HAP-1 (cell line): Measurements from ENCODE around the gene DENND6A.
"Not testable (repeated sequence)": the region's sequence is repeated elsewhere in the genome, so short reads cannot be mapped to it uniquely, and the experiment has no call there.

ENCODE experiments used
- DNase-seq, 2 experiments: peaks; one replicate each; pipeline ENCODE4 v3.0.0-alpha.2; 2016 to 2020; ENCODE audit warnings: low spot score in 2 of 2
- H3K27me3 ChIP-seq: fragments of 250-450 bp; sonication (Bioruptor Pico); 2 replicates; pipeline ENCODE4 v1.5.1; 2020; ENCODE audit warnings: low read depth, mild to moderate bottlenecking, moderate library complexity
- H3K36me3 ChIP-seq: fragments of 250-450 bp; sonication (Bioruptor Pico); replicated peaks from 2 replicates; pipeline ENCODE4 v1.5.1; 2020; ENCODE audit warnings: mild to moderate bottlenecking
- H3K4me1 ChIP-seq: fragments of 250-450 bp; sonication (Bioruptor Pico); 2 replicates; pipeline ENCODE4 v1.5.1; 2020; ENCODE audit warnings: mild to moderate bottlenecking
- H3K4me3 ChIP-seq: fragments of 250-450 bp; sonication (Bioruptor Pico); 2 replicates; pipeline ENCODE4 v1.5.1; 2020; ENCODE audit warnings: mild to moderate bottlenecking, moderate library complexity
- H3K9me3 ChIP-seq: fragments of 250-450 bp; sonication (Bioruptor Pico); 2 replicates; pipeline ENCODE4 v1.5.1; 2020; ENCODE audit warnings: mild to moderate bottlenecking, moderate library complexity
- in situ Hi-C: fragments of 300-500 bp; cut with MboI; formaldehyde crosslinking; loops from 3 replicates; pipeline ENCODE4 v1.14.3; 2020; ENCODE audit warnings: low sequenced_read_pairs, inconsistent platforms, mixed read lengths

The DENND6A gene

DNA sequence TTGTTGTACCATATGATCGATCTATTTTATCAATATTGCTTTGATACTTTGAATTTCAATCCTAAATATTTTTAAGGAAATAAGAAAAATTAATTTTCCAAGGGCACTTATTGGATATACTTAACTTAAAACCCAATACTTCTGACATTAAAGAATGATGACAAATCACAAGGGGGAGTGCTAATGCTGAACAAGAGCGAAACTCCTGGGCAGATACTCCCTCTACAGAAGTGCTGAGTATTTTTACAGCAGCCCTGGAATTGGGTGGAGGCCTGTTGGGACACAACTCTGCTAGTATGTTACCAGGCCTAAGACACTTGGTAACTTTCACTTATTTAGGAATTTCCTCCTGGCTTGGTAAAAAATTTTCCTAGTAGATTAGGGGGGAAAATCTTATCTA, 46.2 kb downstream of the DENND6A start:
- in situ Hi-C loops = no loop called here
- Histone ChIP-seq H3K36me3 (peaks cover 11% of the 10 kb centered on the region; the same call in 1 of the 2 replicates), H3K4me3 (no peak overlapping the region), H3K9me3 (no peaks in the 10 kb centered on the region), H3K27me3 (no peaks in the 10 kb centered on the region), H3K4me1 (no peaks in the 10 kb centered on the region)
- no peak for DNase-seq

DNA sequence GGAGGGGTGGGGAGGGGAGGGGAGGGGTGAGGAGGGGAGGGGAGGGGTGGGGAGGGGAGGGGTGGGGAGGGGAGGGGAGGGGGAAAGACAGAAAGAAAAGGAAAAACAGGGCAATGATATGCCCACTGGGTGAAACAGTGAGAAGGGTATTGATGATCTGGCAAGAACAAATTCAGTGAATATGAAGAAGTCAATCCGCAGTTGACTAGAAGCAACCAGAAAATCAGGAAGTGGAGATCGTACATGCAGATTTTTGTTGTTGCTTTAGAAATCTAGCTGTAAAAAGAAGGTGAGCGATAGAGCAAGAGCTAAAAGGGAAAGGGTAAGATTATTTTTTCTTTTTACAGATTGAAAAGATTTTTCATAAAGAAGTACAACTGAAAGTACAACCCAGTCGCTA, 48.1 kb downstream of the DENND6A start:
- H3K4me1 ChIP-seq = no peaks in the 10 kb centered on the region
- H3K36me3 ChIP-seq = peaks cover 16% of the 10 kb centered on the region; the same call in 1 of the 2 replicates
- in situ Hi-C loops = no loop called here
- no peaks in the 10 kb centered on the region for H3K27me3 ChIP-seq
- no peak for DNase-seq
- H3K9me3 ChIP-seq = no peaks in the 10 kb centered on the region
- no peak overlapping the region for H3K4me3 ChIP-seq

DNA sequence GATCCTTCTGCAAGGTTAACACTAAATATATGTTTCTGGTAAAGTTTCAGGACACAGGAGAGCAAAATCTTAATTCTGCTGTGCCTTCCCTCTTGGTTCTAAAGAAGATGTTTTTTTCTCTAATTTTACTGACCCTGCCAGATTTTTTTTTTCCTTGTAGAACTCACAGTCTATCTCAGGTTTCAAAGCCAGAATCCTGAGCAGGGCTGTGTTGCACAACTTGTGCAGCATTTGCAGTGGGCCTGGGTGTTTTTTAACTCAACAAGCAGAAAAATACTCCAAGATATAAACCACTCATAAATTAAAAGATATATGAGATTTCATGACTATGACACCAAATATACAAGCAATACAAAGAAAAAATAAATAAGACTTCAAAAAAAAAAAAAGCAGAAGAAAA, 55.5 kb downstream of the DENND6A start:
- DNase-seq = no peak
- Histone ChIP-seq H3K36me3 (peaks cover 22% of the 10 kb centered on the region), H3K4me1 (no peaks in the 10 kb centered on the region), H3K4me3 (no peak overlapping the region), H3K9me3 (no peaks in the 10 kb centered on the region), H3K27me3 (no peaks in the 10 kb centered on the region)
- in situ Hi-C loops = no loop called here

DNA sequence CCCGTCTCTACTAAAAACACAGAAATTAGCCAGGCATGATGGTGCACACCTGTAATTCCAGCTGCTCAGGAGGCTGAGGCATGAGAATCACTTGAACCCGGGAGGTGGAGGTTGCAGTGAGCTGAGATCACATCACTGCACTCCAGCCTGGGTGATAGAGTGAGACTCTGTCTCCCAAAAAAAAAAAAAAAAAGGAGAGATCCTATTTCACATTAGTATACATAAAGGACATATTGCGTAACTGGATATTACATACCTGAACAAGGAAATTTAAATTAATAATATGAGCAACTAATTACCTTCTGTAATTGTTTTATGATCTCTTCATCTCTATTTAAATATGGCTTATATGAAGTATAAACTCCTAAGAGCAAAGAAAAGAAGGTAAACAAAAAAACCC, 58.6 kb downstream of the DENND6A start:
- H3K27me3 ChIP-seq, DNase-seq, in situ Hi-C loops, H3K4me1 ChIP-seq, H3K9me3 ChIP-seq, H3K4me3 ChIP-seq: not testable (repeated sequence)
- peaks cover 24% of the 10 kb centered on the region for H3K36me3 ChIP-seq

DNA sequence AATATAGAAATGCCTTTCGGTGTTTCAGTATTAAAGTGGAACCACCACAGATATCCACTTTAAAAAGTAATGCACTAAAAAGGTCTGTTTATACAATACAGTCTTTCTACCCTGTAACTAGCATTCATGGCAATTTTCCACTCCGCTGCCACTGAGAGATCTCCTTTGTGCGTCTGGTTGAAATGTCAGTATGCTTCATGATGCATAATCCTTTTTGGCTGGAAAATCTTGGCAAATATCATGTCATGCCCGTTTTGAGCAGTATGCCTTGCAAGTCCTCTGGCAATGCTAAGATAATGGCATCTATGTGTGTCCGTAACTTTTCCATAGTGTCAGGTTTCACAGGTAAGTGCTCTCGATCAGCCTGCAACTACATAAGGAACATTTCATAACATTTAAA, 64.9 kb downstream of the DENND6A start:
- no peak overlapping the region for H3K4me3 ChIP-seq
- no peaks in the 10 kb centered on the region for H3K4me1 ChIP-seq
- no peak for DNase-seq
- in situ Hi-C loops = no loop called here
- no peaks in the 10 kb centered on the region for H3K9me3 ChIP-seq
- no peaks in the 10 kb centered on the region for H3K27me3 ChIP-seq
- H3K36me3 ChIP-seq = peaks cover 28% of the 10 kb centered on the region

DNA sequence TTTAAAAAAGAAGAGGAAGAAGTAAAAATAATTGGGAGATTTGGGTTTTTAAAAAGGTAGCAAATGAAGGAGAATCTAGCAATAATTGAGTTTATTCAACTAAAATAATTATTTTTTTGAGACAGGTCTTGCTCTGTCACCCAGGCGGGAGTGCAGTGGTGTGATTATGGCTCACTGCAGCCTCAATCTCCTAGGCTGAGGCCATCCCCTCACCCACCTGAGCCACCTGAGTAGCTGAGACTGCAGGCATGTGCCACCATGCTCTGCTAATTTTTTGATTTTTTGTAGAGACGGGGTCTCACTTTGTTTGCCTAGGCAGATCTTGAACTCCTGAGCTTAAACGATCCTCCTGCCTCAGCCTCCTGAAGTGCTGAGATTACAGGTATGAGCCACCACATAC, 68.1 kb downstream of the DENND6A start:
- Histone ChIP-seq H3K36me3 (peaks cover 16% of the 10 kb centered on the region; the same call in 1 of the 2 replicates), H3K9me3 (no peaks in the 10 kb centered on the region), H3K4me3 (no peak overlapping the region), H3K27me3 (no peaks in the 10 kb centered on the region), H3K4me1 (peaks cover 6% of the 10 kb centered on the region)
- no peak for DNase-seq
- in situ Hi-C loops = no loop called here

DNA sequence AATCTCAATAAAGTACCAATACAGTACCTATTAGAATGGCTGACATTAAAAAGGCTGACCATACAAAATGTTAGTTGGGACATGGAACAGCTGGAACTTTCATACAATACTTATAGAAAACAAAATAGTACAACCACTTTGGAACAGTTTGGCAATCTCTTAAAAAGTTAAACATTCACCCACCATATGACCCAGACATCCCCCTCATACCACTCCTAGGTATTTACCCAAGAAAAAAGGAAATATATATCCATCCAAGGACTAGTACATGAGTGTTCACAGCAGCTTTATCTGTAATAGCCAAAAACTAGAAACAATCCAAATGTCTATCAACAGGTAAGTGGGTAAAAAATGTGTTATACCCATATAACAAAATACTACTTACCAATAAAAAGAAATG, 70.5 kb downstream of the DENND6A start:
- Histone ChIP-seq H3K36me3 (peaks cover 3% of the 10 kb centered on the region; the same call in 1 of the 2 replicates), H3K27me3 (no peaks in the 10 kb centered on the region)
- in situ Hi-C loops = no loop called here

DNA sequence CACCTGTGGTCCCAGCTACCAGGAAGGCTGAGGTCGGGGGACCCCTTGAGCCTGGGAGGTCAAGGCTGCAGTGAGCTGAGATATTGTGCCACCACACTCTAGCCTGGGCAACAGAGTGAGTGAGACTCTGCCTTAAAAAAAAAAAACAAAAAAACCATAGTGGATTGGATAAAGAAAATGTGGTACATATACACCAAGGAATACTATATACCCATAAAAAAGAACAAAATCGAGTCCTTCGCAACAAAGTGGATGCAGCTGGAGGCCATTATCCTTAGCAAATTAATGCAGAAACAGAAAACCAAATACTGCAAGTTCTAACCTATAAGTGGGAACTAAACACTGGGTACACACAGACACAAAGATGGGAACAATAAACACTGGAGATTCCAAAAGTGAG, 75.1 kb downstream of the DENND6A start:
- DNase-seq = no peak
- H3K4me3 ChIP-seq = no peak overlapping the region
- in situ Hi-C loops = no loop called here
- H3K4me1 ChIP-seq = peaks cover 6% of the 10 kb centered on the region
- no peaks in the 10 kb centered on the region for H3K36me3 ChIP-seq
- H3K9me3 ChIP-seq = no peaks in the 10 kb centered on the region
- H3K27me3 ChIP-seq = no peaks in the 10 kb centered on the region

More for the DNA sequence above, 70.5 kb downstream of the DENND6A start:
- H3K4me3 ChIP-seq = no peak overlapping the region
- H3K9me3 ChIP-seq = no peaks in the 10 kb centered on the region
- DNase-seq = no peak
- peaks cover 6% of the 10 kb centered on the region for H3K4me1 ChIP-seq

DNA sequence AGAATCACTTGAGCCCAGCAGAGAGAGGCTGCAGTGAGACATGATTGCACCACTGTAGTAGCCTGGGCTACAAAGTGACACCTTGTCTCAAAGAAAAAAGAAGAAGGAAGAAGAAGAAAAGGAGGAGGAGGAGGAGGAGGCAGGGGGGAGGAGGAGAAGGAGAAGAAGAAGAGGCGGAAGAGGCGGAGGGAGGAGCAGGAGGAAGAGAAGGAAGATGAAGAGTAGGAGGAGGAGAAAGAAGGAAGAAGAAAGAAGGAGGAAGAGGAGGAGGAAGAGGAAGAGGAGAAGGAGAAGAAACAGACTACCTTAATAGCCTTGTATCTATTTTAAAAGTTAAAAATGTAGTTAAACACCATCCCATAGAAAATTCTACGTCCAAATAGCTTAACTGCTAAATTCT, 76.6 kb downstream of the DENND6A start:
- Histone ChIP-seq H3K36me3 (no peaks in the 10 kb centered on the region), H3K4me3 (no peak overlapping the region), H3K27me3 (no peaks in the 10 kb centered on the region), H3K9me3 (no peaks in the 10 kb centered on the region), H3K4me1 (peaks cover 4% of the 10 kb centered on the region; the same call in 1 of the 2 replicates)
- in situ Hi-C loops = no loop called here
- no peak for DNase-seq

DNA sequence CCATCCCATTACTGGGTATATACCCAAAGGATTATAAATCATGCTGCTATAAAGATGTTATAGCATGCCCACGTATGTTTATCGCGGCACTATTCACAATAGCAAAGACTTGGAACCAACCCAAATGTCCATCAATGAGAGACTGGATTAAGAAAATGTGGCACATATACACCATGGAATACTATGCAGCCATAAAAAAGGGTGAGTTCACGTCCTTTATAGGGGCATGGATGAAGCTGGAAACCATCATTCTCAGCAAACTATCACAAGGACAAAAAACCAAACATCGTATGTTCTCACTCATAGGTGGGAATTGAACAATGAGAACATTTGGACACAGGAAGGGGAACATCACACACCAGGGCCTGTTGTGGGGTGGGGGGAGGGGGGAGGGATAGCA, 81.0 kb downstream of the DENND6A start:
- H3K4me1 ChIP-seq, in situ Hi-C loops, DNase-seq, H3K4me3 ChIP-seq, H3K9me3 ChIP-seq, H3K27me3 ChIP-seq, H3K36me3 ChIP-seq: not testable (repeated sequence)

DNA sequence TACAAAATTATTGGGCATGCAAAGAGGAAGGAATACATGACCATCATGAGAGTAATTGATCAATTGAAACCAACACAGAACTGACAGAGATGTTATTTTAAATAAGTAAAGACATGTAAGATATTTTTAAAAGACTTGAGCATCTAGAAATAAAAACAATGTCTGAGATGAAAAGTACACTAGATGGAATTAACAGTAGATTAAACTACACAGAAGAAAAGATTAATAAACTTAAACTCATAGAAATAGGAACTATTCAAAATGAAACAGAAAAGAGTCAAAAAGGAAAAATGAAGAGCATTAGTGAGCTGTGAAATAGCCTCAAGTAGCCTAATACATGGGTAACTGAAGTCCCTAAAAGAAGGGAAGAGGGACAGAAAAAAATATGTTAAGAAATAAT, 87.2 kb downstream of the DENND6A start:
- Histone ChIP-seq H3K4me1 (0 out of 2 replicates have a peak, but pooled peaks cover 3% of the 10 kb centered on the region), H3K9me3 (peaks cover 3% of the 10 kb centered on the region; the same call in 1 of the 2 replicates), H3K4me3 (no peak overlapping the region), H3K27me3 (no peaks in the 10 kb centered on the region), H3K36me3 (peaks cover 6% of the 10 kb centered on the region)
- no peak for DNase-seq
- in situ Hi-C loops = no loop called here

DNA sequence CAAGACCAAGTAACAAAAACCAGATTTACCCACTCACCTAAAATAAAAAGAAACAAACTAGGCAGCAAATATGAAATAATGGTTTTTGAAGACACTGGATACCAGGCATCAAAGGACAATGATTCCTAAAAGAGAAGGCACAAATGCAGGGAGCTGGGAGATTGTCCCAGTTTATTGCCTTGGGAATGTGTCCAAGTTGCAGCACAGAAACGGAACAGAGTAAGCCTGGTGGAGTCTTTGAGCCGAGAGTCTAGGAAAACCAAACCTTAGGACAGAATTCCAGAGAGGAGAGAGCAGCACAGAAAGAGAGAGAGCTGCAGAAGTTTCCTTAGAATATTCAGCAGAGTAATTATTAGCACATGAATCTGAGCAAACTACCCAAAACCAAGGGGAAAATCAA, 87.9 kb downstream of the DENND6A start:
- H3K4me3 ChIP-seq = no peak overlapping the region
- in situ Hi-C loops = no loop called here
- no peak for DNase-seq
- H3K4me1 ChIP-seq = 0 out of 2 replicates have a peak, but pooled peaks cover 3% of the 10 kb centered on the region
- H3K36me3 ChIP-seq = peaks cover 6% of the 10 kb centered on the region
- H3K9me3 ChIP-seq = peaks cover 3% of the 10 kb centered on the region; the same call in 1 of the 2 replicates
- H3K27me3 ChIP-seq = no peaks in the 10 kb centered on the region

DNA sequence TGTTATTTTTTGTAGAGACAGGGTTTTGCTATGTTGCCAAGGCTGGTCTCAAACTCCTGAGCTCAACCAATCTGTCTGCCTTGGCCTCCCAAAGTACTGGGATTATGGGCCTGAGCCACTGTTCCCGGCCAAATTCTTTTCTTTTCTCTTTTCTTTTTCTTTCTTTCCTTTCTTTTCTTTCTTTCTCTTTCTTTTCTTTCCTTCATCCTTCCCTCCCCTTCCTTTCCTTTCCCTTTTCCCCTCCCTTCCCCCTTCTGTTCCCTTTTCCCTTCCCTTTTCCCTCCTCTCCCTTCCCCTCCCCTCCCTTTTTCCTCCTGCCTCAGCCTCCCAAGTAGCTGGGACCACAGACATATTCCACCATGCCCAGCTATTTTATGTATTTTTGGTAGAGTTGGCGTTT, 92.7 kb downstream of the DENND6A start:
- Histone ChIP-seq H3K4me3 (no peak overlapping the region), H3K9me3 (no peaks in the 10 kb centered on the region), H3K27me3 (no peaks in the 10 kb centered on the region), H3K4me1 (peaks cover 11% of the 10 kb centered on the region), H3K36me3 (peaks cover 6% of the 10 kb centered on the region)
- DNase-seq = no peak
- in situ Hi-C loops = no loop called here

DNA sequence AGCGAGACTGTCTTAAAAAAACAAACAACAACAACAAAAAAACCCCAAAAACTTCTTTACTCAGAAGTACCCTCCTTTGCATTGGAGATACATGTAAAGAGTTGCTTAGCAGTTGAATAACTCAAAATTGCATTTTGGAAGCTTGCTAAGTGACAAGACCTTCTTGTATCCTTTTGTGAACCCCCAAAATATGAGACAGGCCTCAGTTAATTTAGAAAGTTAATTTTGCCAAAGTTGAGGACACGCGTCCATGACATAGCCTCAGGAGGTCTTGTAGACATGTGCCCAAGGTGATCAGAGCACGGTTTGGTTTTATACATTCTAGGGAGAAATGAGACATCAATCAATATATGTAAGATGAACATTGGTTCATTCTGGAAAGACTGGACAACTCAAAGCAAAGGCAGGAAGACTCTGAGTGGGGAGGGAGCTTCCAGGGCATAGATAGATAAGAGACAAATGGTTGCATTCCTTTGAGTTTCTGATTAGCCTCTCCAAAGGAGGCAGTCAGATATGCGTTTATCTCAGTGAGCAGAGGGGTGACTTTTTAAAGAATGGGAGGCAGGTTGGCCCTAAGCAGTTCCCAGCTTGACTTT, 94.0 kb downstream of the DENND6A start:
- Histone ChIP-seq H3K4me1 (peaks cover 16% of the 10 kb centered on the region), H3K4me3 (peak overlapping the region; percentile 53), H3K9me3 (no peaks in the 10 kb centered on the region), H3K27me3 (no peaks in the 10 kb centered on the region), H3K36me3 (peaks cover 6% of the 10 kb centered on the region)
- in situ Hi-C loops = no loop called here
- no peak for DNase-seq
